Psoas muscle (tissue), 8 donors: ENCODE results near the gene GNAZ. TPM values are rescaled to one million over a fixed set of nuclear protein-coding genes. Genes with fewer than 3 reads are reported as not detected.

ENCODE experiments used
- ATAC-seq, 4 donors: fragments of 200-7000 bp; cut with Tn5 transposase; one replicate each; pipeline ENCODE4 v1.9.1; 2020; ENCODE audit warnings: moderate library complexity in 3 of 4, mild to moderate bottlenecking in 2 of 4
- DNase-seq, 2 donors: peaks; one replicate each; pipeline ENCODE4 v3.0.0-alpha.2; 2020
- H3K27ac ChIP-seq: fragments of 200-600 bp; one replicate; pipeline ENCODE4 v1.8.0; 2022
- H3K27me3 ChIP-seq, 3 donors: fragments of 200-600 bp in 1 of 3; one replicate each; pipeline versions ENCODE4 v1.6.1 to v1.8.0; 2013 to 2022; ENCODE audit warnings: low read length in 2 of 3, mild to moderate bottlenecking in 2 of 3, moderate library complexity in 1 of 3; ENCODE audit not compliant: insufficient read depth in 3 of 3
- H3K36me3 ChIP-seq, 2 donors: fragments of 200-600 bp in 1 of 2; one replicate each; pipeline versions ENCODE4 v1.6.1 to v1.8.0; 2013 to 2022; ENCODE audit warnings: low read depth in 1 of 2, mild to moderate bottlenecking in 1 of 2, moderate library complexity in 1 of 2; ENCODE audit not compliant: insufficient read depth in 1 of 2
- H3K4me1 ChIP-seq: fragments of 200-600 bp; one replicate; pipeline ENCODE4 v1.8.0; 2022
- H3K4me3 ChIP-seq: fragments of 200-600 bp; one replicate; pipeline ENCODE4 v1.8.0; 2022; ENCODE audit warnings: mild to moderate bottlenecking
- H3K9me3 ChIP-seq: fragments of 200-600 bp; one replicate; pipeline ENCODE4 v1.8.0; 2022
- CTCF ChIP-seq: fragments of 200-600 bp; IDR thresholded peaks from one replicate; pipeline ENCODE4 v1.8.0; 2022; ENCODE audit warnings: antibody characterized with exemption
- WGBS, 3 donors: extraction: QIAGEN DNeasy Blood & Tissue Kit; methylation state at CpG; one replicate each; pipeline versions ENCODE4 v1.1.6 to v1.1.7; 2013; 5-methylcytosine and 5-hydroxymethylcytosine counted together
- intact Hi-C, 2 donors: fragments of 100-400 bp; cut with DNase I; formaldehyde crosslinking; loops; one replicate each; pipeline versions ENCODE4 v1.11.0 to v1.14.2; 2022
- polyA plus RNA-seq, 3 donors: library from polyadenylated mRNA; stranded (reverse); fragments of 200-250 nt; gene quantifications; one replicate each; pipeline ENCODE4 v1.2.3, GENCODE V29; 2013
- total RNA-seq, 4 donors: library from RNA; stranded (reverse); fragmentation: NEBNext Ultra II Directional in 2 of 4; extraction: Animal tissue kit (Norgen Biotek cat#: 25700) in 2 of 4; gene quantifications; one replicate each; pipeline versions ENCODE4 v1.2.1 to v1.2.4, GENCODE V29; 2021 to 2023
- donor health status: healthy with polysubstance abuse.
- donor health status: DM: no; HTN: no; CAD: no; lungs with moderate emphysema.
- donor health status: Bipolar disorder and iron deficiency.
- donor health status: healthy.
- donor health status: DM: yes; HTN: yes; CAD: no.
- donor health status: DM: no; HTN: no; CAD: no.
- donor health status: DM: no; HTN: no; CAD: no.
- donor health status: DM: yes; HTN: yes; CAD: no.

Gene GNAZ
- total and polyA plus RNA-seq, 7 donors, result 0.99 to 3.9 (median 1.7) TPM

GRCh38 chr22:23137468-23137867, 67.1 kb downstream of the GNAZ start:
- H3K4me1 ChIP-seq, result peaks cover 5% of the 10 kb centered on the region
- H3K27me3 ChIP-seq, result peaks cover 0 to 4% (median 0%) of the 10 kb centered on the region in 3 donors
- no peak overlapping the region for H3K27ac ChIP-seq
- no peaks in the 10 kb centered on the region for H3K36me3 ChIP-seq
- WGBS, 3 donors, result 66 to 74% (median 72%) methylated on average over 3 of the region's 3 CpGs
- intact Hi-C loops, result no loop called here
- DNase-seq, result no peak
- H3K9me3 ChIP-seq, result no peaks in the 10 kb centered on the region
- ATAC-seq, result no peak
- H3K4me3 ChIP-seq, result no peak overlapping the region
- TF ChIP-seq CTCF, result no peak

GRCh38 chr22:23137905-23138561, 67.7 kb downstream of the GNAZ start:
- H3K27ac ChIP-seq, result no peak overlapping the region
- H3K27me3 ChIP-seq, result peaks cover 0 to 10% (median 0%) of the 10 kb centered on the region in 3 donors
- intact Hi-C loops, result no loop called here
- DNase-seq (no peak), ATAC-seq (no peak)
- H3K4me3 ChIP-seq, result no peak overlapping the region
- 69 to 77% (median 71%) methylated on average over 5 of the region's 5 CpGs for WGBS, 3 donors
- no peaks in the 10 kb centered on the region for H3K9me3 ChIP-seq
- peaks cover 5% of the 10 kb centered on the region for H3K4me1 ChIP-seq
- no peaks in the 10 kb centered on the region for H3K36me3 ChIP-seq
- no peak for TF ChIP-seq CTCF

GRCh38 chr22:23138584-23139435, 68.5 kb downstream of the GNAZ start:
- DNase-seq (no peak), ATAC-seq (no peak)
- no peak overlapping the region for H3K27ac ChIP-seq
- WGBS, 3 donors, result 92 to 98% (median 95%) methylated on average over 12 of the region's 12 CpGs
- H3K4me1 ChIP-seq, result peaks cover 5% of the 10 kb centered on the region
- H3K9me3 ChIP-seq, result no peaks in the 10 kb centered on the region
- intact Hi-C loops, result no loop called here
- no peak overlapping the region for H3K4me3 ChIP-seq
- H3K36me3 ChIP-seq, result no peaks in the 10 kb centered on the region
- TF ChIP-seq CTCF, result no peak
- H3K27me3 ChIP-seq, result peaks cover 0 to 10% (median 0%) of the 10 kb centered on the region in 3 donors

- Histone ChIP-seq H3K27me3 (peaks cover 0 to 21% (median 0%) of the 10 kb centered on the region in 3 donors), H3K4me1 (peaks cover 9% of the 10 kb centered on the region), H3K36me3 (no peaks in the 10 kb centered on the region), H3K9me3 (no peaks in the 10 kb centered on the region), H3K27ac (no peak overlapping the region), H3K4me3 (no peak overlapping the region)
- DNase-seq, result no peak
- intact Hi-C loops, result no loop called here
- no peak for TF ChIP-seq CTCF
- ATAC-seq, result no peak
Observed at GRCh38 chr22:23140385-23140784, 70.1 kb downstream of the GNAZ start.
